Stimulated activated CD4-positive, alpha-beta T cell treated with anti-CD3 and anti-CD28 coated beads, Interleukin-12 subunit alpha, Interleukin-12 subunit beta, amount 100 ng/mL, for 24 hours (primary cell): ENCODE data around the gene ERAP2.

Source experiments
- DNase-seq, 2 experiments: peaks; one replicate each; pipeline ENCODE4 v3.0.0-alpha.2; 2020; ENCODE audit warnings: low read depth in 2 of 2

ERAP2 gene

DNA sequence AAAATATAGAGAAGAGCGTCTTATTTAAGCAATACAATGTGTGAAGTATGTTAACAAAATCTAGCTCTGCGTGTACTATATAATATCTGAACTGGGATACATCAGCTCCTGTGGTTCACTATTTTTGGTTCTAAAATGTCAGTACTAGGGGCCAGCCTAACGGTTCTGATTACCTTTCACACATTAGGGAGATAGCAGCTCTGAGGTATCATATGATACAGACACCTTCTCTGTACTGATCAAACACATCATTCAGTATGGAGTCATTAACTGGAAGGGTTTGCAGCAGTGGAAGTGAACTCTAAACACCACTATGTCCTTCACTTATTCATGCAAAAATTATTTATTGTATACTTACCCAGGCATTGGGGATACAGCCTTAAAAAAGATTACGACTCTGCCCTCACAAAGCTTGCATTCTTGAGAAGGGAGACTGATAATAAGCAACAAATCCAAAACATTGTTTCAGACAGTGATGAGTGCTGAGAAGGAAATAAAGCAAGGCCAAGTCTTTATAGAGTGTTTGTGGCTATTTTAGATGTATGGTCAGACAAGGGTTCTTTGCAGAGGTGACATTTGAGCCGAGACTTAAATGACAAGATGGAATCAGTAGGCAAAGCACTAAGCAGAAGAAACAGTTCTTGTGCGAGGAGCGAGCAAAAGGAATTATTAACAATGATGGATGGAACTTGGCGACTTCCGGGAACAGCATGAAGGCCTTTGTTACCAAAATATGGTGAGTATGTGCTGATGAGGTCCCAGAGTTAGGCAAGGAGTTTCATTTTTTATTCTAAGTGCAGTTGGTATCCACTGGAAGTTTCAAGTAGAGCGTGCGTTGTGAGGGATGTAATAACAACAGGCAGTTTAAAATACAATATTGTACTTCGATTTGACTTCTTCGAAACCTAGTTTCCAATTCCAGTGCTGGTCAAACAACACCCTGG is 57.7 kb downstream of the ERAP2 start:
- no peak for DNase-seq

GRCh38 chr5:96934708-96935558 is 58.6 kb downstream of the ERAP2 start:
- peak; percentile 81 to 85 for DNase-seq

GRCh38 chr5:96935559-96936430 is 59.5 kb downstream of the ERAP2 start, which contains the start of gene LNPEP:
Gene LNPEP (plus strand): TSS chr5:96936080. CDS start chr5:96936156, 76 bp downstream.
- DNase-seq: peak; percentile 90 to 91

- peak; percentile 23 to 37 for DNase-seq
These were observed 60.4 kb downstream of the ERAP2 start for GRCh38 chr5:96936431-96937320.

DNA sequence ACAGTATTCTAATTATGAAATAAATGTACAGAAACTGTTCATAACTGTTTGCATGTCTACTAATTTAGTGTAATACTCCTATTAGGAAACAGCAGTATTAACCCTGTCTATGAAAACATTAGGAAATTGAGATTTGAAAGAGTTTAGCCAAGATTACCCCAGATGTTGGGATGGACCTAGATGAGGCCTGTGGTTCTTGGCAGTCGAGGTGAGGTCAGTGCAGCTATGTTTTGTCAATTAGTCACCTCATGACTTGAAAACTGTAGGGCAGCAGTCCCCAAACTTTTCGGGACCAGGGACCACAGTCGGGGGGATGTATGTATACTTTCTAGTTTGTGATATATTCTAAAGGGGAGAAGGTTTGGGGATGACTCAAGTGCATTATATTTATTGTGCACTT is 64.3 kb downstream of the ERAP2 start:
- no peak for DNase-seq

- no peak for DNase-seq
These were observed 64.8 kb downstream of the ERAP2 start for GRCh38 chr5:96941140-96941539.

GRCh38 chr5:96942078-96942477 is 65.8 kb downstream of the ERAP2 start:
- no peak for DNase-seq

DNA sequence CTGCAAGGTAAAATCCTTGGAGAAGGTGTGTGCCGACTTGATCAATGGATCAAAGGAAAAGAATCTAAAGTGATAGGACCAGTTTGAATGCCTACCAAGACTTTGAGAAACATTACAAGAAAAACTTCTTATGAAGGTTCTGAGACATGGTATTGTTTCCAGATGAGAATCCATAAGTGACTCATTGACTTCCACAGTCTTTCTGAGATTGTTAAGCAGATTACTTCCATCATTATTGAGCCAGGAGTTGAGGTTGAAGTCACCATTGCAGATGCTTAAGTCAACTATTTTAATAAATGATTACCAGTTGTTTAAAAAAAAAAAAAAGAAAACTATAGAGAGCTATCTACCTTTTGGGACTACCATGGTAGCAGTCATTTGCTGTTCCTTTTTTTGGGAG is 66.6 kb downstream of the ERAP2 start:
- DNase-seq: no peak

GRCh38 chr5:96943799-96944198 is 67.5 kb downstream of the ERAP2 start:
- no peak for DNase-seq

DNA sequence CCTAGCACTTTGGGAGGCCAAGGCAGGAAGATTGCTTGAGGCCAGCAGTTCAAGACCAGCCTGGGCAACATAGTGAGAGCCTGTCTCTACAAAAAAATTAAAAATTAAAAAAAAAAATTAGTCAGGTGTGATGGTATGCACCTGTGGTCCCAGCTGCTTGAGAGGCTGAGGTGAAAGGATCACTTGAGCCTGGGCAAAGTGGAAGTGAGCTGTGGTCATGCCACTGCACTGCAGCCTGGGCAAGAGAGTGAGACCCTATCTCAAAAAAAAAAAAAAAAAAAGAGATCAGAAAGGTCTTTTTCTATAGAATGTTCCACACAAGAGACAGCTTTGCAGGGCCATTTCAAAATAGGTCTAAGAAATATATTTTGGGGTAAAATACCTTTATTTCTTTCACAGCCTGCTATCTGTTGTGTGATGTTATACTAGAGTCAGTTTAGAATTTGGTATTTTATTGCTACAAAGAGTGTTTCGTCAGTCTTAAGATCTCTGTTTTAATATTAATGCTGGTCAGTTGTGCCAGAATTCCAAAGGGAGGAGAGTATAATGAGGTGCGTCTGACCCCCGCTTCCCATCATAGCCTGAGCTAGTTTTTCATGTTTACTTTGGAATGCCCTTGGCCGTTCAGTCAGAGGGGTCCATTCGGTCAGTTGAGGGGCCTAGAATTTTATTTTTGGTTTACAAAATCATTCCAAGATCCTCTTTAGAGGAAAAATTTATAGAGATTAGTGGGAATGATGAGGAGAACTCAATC is 69.0 kb downstream of the ERAP2 start:
- no peak for DNase-seq

DNA sequence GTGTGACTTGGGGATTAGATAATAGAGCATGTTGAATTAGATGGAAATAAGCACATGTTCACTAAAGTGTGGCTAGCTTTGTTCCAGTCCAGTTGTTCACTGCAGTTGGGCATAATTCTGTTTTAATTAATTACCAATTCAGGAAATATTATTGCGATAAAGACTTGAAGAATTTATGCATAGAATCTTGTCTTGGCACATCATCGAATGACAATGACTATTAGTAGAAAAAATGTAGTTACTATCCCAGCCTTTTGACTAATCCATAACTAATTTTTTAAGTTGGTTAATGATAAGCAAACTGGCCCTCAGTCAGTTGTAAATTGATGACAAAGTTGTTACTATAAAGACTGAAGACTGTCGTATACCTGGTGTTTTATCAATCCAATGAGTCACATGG is 70.1 kb downstream of the ERAP2 start:
- no peak for DNase-seq

DNA sequence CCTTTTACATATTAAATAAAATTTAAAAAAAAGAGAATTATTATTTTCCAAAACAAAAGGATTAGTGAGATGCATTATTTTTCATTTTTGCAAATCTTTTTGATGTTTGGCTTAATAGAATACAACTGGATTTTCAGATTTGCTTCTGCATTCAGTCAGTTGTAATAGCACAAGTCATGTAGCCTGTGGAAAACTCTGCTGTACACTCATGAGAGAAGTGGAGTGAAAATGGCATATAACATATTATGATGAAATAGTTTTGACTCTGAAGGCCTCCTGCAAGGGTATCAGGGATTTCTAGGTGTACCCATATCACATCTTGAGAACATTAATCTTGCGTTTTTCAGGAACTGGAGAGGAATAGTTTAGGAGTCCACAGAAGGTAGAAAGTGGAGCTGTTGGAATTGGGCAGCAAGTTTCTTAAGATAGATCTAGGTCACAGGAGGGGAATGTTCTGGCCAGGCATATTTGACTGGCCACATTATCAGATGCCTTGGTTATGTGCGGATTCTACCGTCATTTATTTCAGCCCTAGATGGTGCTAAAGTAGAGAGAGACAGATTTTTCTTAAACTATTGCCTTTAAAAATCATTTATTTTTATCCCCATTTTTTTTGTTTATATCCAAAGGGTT is 75.9 kb downstream of the ERAP2 start:
- no peak for DNase-seq

GRCh38 chr5:96952974-96953730 is 76.9 kb downstream of the ERAP2 start:
- DNase-seq: no peak

- no peak for DNase-seq
These were observed 81.2 kb downstream of the ERAP2 start for GRCh38 chr5:96957254-96958049.

GRCh38 chr5:96958977-96959376 is 82.7 kb downstream of the ERAP2 start:
- DNase-seq: no peak

DNA sequence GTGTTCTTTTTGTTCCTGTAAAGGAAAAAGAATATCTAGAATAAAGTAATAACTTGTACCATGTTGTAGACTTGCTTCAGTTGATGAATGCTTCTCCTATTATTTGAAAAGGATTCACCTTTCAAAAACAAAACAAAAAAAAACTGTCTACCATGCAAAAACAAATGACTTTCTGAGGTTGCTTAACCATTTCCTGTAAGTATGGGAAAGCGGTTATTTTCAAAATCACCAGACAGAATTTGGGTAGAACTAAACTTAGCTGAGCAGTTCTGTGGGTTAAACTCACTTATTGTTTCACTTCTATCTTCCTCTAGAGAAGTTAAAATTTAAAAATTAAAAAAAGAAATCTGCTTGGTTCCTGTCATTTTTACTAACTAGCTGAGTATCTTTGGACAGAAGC is 84.8 kb downstream of the ERAP2 start:
- no peak for DNase-seq

GRCh38 chr5:96962540-96962991 is 86.3 kb downstream of the ERAP2 start:
- DNase-seq: no peak

GRCh38 chr5:96963267-96963666 is 87.0 kb downstream of the ERAP2 start:
- no peak for DNase-seq
